Parathyroid adenoma (tissue), 2 donors: ENCODE measurements around the gene PIGH.

Experiments used
- H2AFZ ChIP-seq: fragments of 300-600 bp; sonication (generic); one replicate; pipeline ENCODE4 v1.7.0; 2017; ENCODE audit warnings: antibody characterized with exemption, mild to moderate bottlenecking
- H3K27ac ChIP-seq: fragments of 300-600 bp; sonication (generic); one replicate; pipeline ENCODE4 v1.7.0; 2017
- H3K27me3 ChIP-seq: fragments of 300-600 bp; sonication (generic); one replicate; pipeline ENCODE4 v1.7.0; 2017; ENCODE audit warnings: low read length; ENCODE audit not compliant: control insufficient read depth, insufficient read depth
- H3K36me3 ChIP-seq: fragments of 300-600 bp; sonication (generic); one replicate; pipeline ENCODE4 v1.7.0; 2017; ENCODE audit warnings: low read length; ENCODE audit not compliant: control insufficient read depth, insufficient read depth
- H3K4me1 ChIP-seq: fragments of 300-600 bp; sonication (generic); one replicate; pipeline ENCODE4 v1.7.0; 2017; ENCODE audit warnings: control low read depth
- H3K4me2 ChIP-seq: fragments of 300-600 bp; sonication (generic); one replicate; pipeline ENCODE4 v1.7.0; 2017; ENCODE audit warnings: low read length
- H3K4me3 ChIP-seq: fragments of 300-600 bp; sonication (generic); one replicate; pipeline ENCODE4 v1.7.0; 2017; ENCODE audit warnings: low read depth, low read length
- H3K79me2 ChIP-seq: fragments of 300-600 bp; sonication (generic); one replicate; pipeline ENCODE4 v1.7.0; 2017; ENCODE audit warnings: control low read depth
- H3K9ac ChIP-seq: fragments of 300-600 bp; sonication (generic); one replicate; pipeline ENCODE4 v1.7.0; 2017; ENCODE audit warnings: mild to moderate bottlenecking
- H3K9me3 ChIP-seq: fragments of 300-600 bp; sonication (generic); one replicate; pipeline ENCODE4 v1.7.0; 2017; ENCODE audit warnings: low read length; ENCODE audit not compliant: control insufficient read depth
- CTCF ChIP-seq: fragments of 300-600 bp; sonication (generic); IDR thresholded peaks from one replicate; pipeline ENCODE4 v1.7.0; 2017; ENCODE audit warnings: antibody characterized with exemption, mild to moderate bottlenecking
- donor health status: primary hyperparathyroidism.

Gene PIGH

DNA sequence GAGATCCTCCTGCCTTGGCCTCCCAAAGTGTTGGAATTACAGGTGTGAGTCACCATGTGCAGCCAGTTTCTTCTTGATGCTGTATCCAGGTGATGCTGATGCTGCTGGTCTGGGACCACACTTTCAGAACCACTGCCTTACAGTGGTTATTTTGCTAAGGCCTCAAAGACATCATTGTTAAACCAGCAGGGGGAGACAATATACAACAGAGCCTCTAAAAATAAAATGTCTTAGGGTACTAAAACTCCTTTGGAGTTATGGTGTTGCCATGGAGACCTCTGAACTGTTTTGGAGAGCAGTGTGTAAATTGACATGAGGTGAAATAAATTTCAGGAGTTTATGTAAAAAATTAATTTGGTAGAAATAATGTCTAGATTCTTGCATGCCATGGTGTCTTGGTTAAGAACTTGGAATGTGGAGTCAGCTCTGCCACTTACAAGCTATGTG, 18.6 kb upstream of the PIGH start:
- H3K4me1 ChIP-seq = peaks cover 16% of the 10 kb centered on the region
- no peaks in the 10 kb centered on the region for H3K27me3 ChIP-seq
- peak overlapping the region; percentile 75 for H3K4me2 ChIP-seq
- peak; percentile 80 for TF ChIP-seq CTCF
- H3K4me3 ChIP-seq = peak overlapping the region; percentile 80
- no peaks in the 10 kb centered on the region for H3K79me2 ChIP-seq
- peak overlapping the region; percentile 93 for H3K27ac ChIP-seq
- H3K9me3 ChIP-seq = no peaks in the 10 kb centered on the region
- H3K9ac ChIP-seq = no peak overlapping the region
- H2AFZ ChIP-seq = no peak overlapping the region
- H3K36me3 ChIP-seq = no peaks in the 10 kb centered on the region

- no peak overlapping the region for H3K4me3 ChIP-seq
- no peaks in the 10 kb centered on the region for H3K9me3 ChIP-seq
- no peak for TF ChIP-seq CTCF
- H3K79me2 ChIP-seq = no peaks in the 10 kb centered on the region
- H3K36me3 ChIP-seq = no peaks in the 10 kb centered on the region
- H2AFZ ChIP-seq = no peak overlapping the region
- H3K27ac ChIP-seq = no peak overlapping the region
- H3K4me2 ChIP-seq = no peak overlapping the region
- no peaks in the 10 kb centered on the region for H3K4me1 ChIP-seq
- no peak overlapping the region for H3K9ac ChIP-seq
- no peaks in the 10 kb centered on the region for H3K27me3 ChIP-seq
Observed at GRCh38 chr14:67610491-67610890, 10.4 kb upstream of the PIGH start.

- Histone ChIP-seq H3K27ac (no peak overlapping the region), H3K4me1 (no peaks in the 10 kb centered on the region), H3K36me3 (no peaks in the 10 kb centered on the region), H3K4me2 (no peak overlapping the region), H3K9ac (no peak overlapping the region), H3K79me2 (no peaks in the 10 kb centered on the region), H3K4me3 (no peak overlapping the region), H3K9me3 (no peaks in the 10 kb centered on the region), H2AFZ (no peak overlapping the region), H3K27me3 (no peaks in the 10 kb centered on the region)
- no peak for TF ChIP-seq CTCF
Observed at GRCh38 chr14:67609642-67610310, 9.7 kb upstream of the PIGH start.

DNA sequence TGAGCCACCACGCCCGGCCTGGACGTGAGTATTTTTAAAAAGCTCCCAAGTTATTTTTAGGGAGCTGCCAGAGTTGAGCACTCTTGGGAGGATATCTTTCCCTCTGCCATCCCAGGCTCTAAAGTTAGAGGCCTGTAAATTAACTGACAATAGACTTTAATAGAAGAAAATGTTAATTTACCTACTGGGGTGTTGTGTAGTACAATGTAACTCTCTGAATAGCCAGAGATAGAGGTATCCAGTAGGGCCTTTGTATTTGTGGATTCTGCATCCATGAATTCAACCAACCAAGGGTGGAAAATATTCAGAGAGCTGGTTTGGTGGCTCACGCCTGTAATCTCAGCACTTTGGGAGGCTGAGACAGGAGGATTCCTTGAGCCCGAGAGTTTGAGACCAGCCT, 7.6 kb upstream of the PIGH start:
- Histone ChIP-seq H3K4me1 (no peaks in the 10 kb centered on the region), H3K36me3 (no peaks in the 10 kb centered on the region), H2AFZ (no peak overlapping the region), H3K4me3 (no peak overlapping the region), H3K9me3 (no peaks in the 10 kb centered on the region), H3K27ac (no peak overlapping the region), H3K79me2 (no peaks in the 10 kb centered on the region), H3K4me2 (no peak overlapping the region), H3K9ac (no peak overlapping the region), H3K27me3 (no peaks in the 10 kb centered on the region)
- TF ChIP-seq CTCF = no peak

DNA sequence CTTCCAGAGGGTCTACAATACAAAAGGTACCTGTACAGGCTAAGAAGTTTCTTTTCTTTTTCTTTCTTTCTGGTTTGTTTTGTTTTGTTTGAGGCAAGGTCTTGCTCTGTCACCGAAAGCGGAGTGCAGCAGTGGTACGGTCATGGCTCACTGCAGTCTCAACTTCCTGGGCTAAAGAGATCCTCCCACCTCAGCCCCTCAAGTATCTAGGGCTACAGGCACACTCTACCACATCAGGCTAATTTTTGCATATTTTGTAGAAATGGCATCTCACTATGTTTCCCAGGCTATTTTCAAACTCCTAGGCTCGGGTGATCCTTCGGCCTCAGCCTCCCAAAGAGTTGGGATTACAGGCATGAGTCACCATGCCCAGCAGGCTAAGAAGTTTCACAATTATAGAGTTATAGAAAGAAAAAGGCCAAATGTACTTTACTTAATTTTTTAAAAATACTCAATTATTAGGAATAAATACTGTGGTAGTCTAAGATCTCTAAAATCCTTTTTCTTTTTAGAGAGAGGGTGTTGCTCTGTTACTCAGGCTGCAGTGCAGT, 3.0 kb upstream of the PIGH start:
- TF ChIP-seq CTCF = no peak
- Histone ChIP-seq H3K9me3 (no peaks in the 10 kb centered on the region), H2AFZ (peak overlapping the region; percentile 44)

More for the DNA sequence above, 3.0 kb upstream of the PIGH start:
- Histone ChIP-seq H3K4me1 (no peaks in the 10 kb centered on the region), H3K9ac (no peak overlapping the region), H3K4me3 (no peak overlapping the region), H3K4me2 (no peak overlapping the region), H3K79me2 (no peaks in the 10 kb centered on the region), H3K27me3 (no peaks in the 10 kb centered on the region), H3K27ac (no peak overlapping the region), H3K36me3 (no peaks in the 10 kb centered on the region)
